Measurements from ENCODE around the gene IGF2.

Gene IGF2

GRCh38 chr11:2167141-2168045 is 28.2 kb upstream of the IGF2 start:
- DNase-seq (ENCODE audit: insufficient read length) (no peak), FAIRE-seq (no peak)
- TF ChIP-seq POLR2AphosphoS5 (IDR thresholded peaks at IDR 0.05; ENCODE audit: low read depth, low read length), result no peak
- TF ChIP-seq TAF1 (IDR thresholded peaks at IDR 0.05; ENCODE audit: borderline replicate concordance, low read depth, low read length), result no peak
- TF ChIP-seq POLR2A (IDR thresholded peaks at IDR 0.05; ENCODE audit: low read depth, low read length), result no peak

- FAIRE-seq (no peak), DNase-seq (ENCODE audit: insufficient read length) (peak; percentile 54)
- no peak for TF ChIP-seq TAF1 (IDR thresholded peaks at IDR 0.05; ENCODE audit: borderline replicate concordance, low read depth, low read length)
- no peak for TF ChIP-seq POLR2AphosphoS5 (IDR thresholded peaks at IDR 0.05; ENCODE audit: low read depth, low read length)
- no peak for TF ChIP-seq POLR2A (IDR thresholded peaks at IDR 0.05; ENCODE audit: low read depth, low read length)
Observed at GRCh38 chr11:2166091-2166851, 27.1 kb upstream of the IGF2 start.

- TF ChIP-seq TAF1 (IDR thresholded peaks at IDR 0.05; ENCODE audit: borderline replicate concordance, low read depth, low read length) (no peak), POLR2A (IDR thresholded peaks at IDR 0.05; ENCODE audit: low read depth, low read length) (no peak), POLR2AphosphoS5 (IDR thresholded peaks at IDR 0.05; ENCODE audit: low read depth, low read length) (no peak)
- DNase-seq (ENCODE audit: insufficient read length) (no peak), FAIRE-seq (no peak)
Observed at GRCh38 chr11:2165571-2165970, 26.4 kb upstream of the IGF2 start.

- no peak for TF ChIP-seq POLR2A (IDR thresholded peaks at IDR 0.05; ENCODE audit: low read depth, low read length)
- no peak for TF ChIP-seq TAF1 (IDR thresholded peaks at IDR 0.05; ENCODE audit: borderline replicate concordance, low read depth, low read length)
- TF ChIP-seq POLR2AphosphoS5 (IDR thresholded peaks at IDR 0.05; ENCODE audit: low read depth, low read length), result no peak
- FAIRE-seq (no peak), DNase-seq (ENCODE audit: insufficient read length) (no peak)
Observed at GRCh38 chr11:2164861-2165555, 25.8 kb upstream of the IGF2 start.

- FAIRE-seq, result no peak
- TF ChIP-seq POLR2AphosphoS5 (IDR thresholded peaks at IDR 0.05; ENCODE audit: low read depth, low read length), result no peak
- no peak for TF ChIP-seq POLR2A (IDR thresholded peaks at IDR 0.05; ENCODE audit: low read depth, low read length)
- no peak for TF ChIP-seq TAF1 (IDR thresholded peaks at IDR 0.05; ENCODE audit: borderline replicate concordance, low read depth, low read length)
- DNase-seq (ENCODE audit: insufficient read length), result no peak
Observed at GRCh38 chr11:2164081-2164480, 24.9 kb upstream of the IGF2 start.

- no peak for DNase-seq (ENCODE audit: insufficient read length)
- no peak for TF ChIP-seq POLR2AphosphoS5 (IDR thresholded peaks at IDR 0.05; ENCODE audit: low read depth, low read length)
- no peak for TF ChIP-seq POLR2A (IDR thresholded peaks at IDR 0.05; ENCODE audit: low read depth, low read length)
- no peak for TF ChIP-seq TAF1 (IDR thresholded peaks at IDR 0.05; ENCODE audit: borderline replicate concordance, low read depth, low read length)
- FAIRE-seq, result no peak
Observed at GRCh38 chr11:2163428-2163978, 24.3 kb upstream of the IGF2 start.

- DNase-seq (ENCODE audit: insufficient read length) (no peak), FAIRE-seq (no peak)
- no peak for TF ChIP-seq POLR2A (IDR thresholded peaks at IDR 0.05; ENCODE audit: low read depth, low read length)
- no peak for TF ChIP-seq POLR2AphosphoS5 (IDR thresholded peaks at IDR 0.05; ENCODE audit: low read depth, low read length)
- no peak for TF ChIP-seq TAF1 (IDR thresholded peaks at IDR 0.05; ENCODE audit: borderline replicate concordance, low read depth, low read length)
Observed at GRCh38 chr11:2160736-2161259, 21.6 kb upstream of the IGF2 start, which contains the start of gene INS. Gene INS, minus strand, starts transcription at chr11:2161209. Its CDS starts 238 bp downstream, at chr11:2160971.

- FAIRE-seq, result no peak
- no peak for TF ChIP-seq TAF1 (IDR thresholded peaks at IDR 0.05; ENCODE audit: borderline replicate concordance, low read depth, low read length)
- no peak for TF ChIP-seq POLR2AphosphoS5 (IDR thresholded peaks at IDR 0.05; ENCODE audit: low read depth, low read length)
- no peak for TF ChIP-seq POLR2A (IDR thresholded peaks at IDR 0.05; ENCODE audit: low read depth, low read length)
- no peak for DNase-seq (ENCODE audit: insufficient read length)
Observed at GRCh38 chr11:2159536-2160413, 20.6 kb upstream of the IGF2 start.

GRCh38 chr11:2158966-2159365 is 19.8 kb upstream of the IGF2 start:
- no peak for DNase-seq (ENCODE audit: insufficient read length)
- no peak for FAIRE-seq
- no peak for TF ChIP-seq TAF1 (IDR thresholded peaks at IDR 0.05; ENCODE audit: borderline replicate concordance, low read depth, low read length)
- no peak for TF ChIP-seq POLR2A (IDR thresholded peaks at IDR 0.05; ENCODE audit: low read depth, low read length)
- TF ChIP-seq POLR2AphosphoS5 (IDR thresholded peaks at IDR 0.05; ENCODE audit: low read depth, low read length), result no peak

GRCh38 chr11:2158296-2158737 is 19.1 kb upstream of the IGF2 start:
- DNase-seq (ENCODE audit: insufficient read length) (no peak), FAIRE-seq (no peak)
- TF ChIP-seq POLR2AphosphoS5 (IDR thresholded peaks at IDR 0.05; ENCODE audit: low read depth, low read length), result no peak
- no peak for TF ChIP-seq POLR2A (IDR thresholded peaks at IDR 0.05; ENCODE audit: low read depth, low read length)
- TF ChIP-seq TAF1 (IDR thresholded peaks at IDR 0.05; ENCODE audit: borderline replicate concordance, low read depth, low read length), result no peak

All from GM12892 (cell line).